ENCODE measurements around the gene LTF. TPM values are rescaled to one million over a fixed set of nuclear protein-coding genes. Genes with fewer than 3 reads are reported as not detected.

Gene LTF
- total RNA-seq, 3 donors from 2014 or later: 1.2 to 1.4 (median 1.2) TPM

DNA sequence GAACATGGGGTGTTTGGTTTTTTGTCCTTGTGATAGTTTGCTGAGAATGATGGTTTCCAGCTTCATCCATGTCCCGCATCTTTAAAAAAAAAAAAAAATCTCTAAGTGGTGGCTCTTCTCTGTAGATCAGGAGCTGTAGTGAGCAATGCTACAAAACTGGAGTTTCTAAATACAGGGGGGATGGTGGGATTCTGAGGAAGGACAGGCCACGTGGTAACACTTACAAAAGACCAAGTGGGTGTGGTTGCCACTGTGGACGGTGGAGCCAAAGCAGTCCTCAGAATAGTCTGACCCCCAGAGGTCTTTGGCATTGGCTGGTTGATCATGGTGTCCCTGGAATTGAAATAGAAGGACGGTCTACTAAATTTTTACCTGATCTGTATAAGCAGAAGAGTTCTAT lies 50.0 kb downstream of the LTF start:
- Histone ChIP-seq H3K4me3 (no peak overlapping the region), H3K4me1 (ENCODE audit: low read depth) (peaks cover 4% of the 10 kb centered on the region), H3K9me3 (no peaks in the 10 kb centered on the region), H3K36me3 (ENCODE audit: low read depth) (no peaks in the 10 kb centered on the region)
- intact Hi-C loops (cut with DNase I, micrococcal nuclease): no loop called here
- ATAC-seq: no peak
- DNase-seq: no peak
- TF ChIP-seq CTCF (IDR thresholded peaks at IDR 0.05): no peak

DNA sequence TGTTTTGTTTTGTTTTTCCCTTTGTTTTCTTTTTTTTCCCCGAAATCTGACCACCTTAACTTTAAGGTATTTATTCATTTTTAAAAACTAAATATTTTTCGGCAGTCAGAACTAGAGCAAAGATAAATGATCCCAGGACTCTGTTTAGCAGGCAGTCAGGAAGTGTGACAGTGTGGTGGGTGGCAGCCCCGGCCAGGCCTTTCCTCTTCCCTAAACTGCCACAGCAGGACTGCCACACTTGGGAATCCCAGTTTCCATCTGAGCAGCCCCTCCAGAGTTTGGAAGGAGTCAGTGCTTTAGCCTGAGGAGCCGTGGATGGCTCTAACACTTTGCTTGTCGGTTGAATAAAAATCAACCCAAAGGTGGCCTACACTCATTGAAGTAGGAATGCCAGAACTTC lies 50.8 kb downstream of the LTF start:
- no peak for DNase-seq
- H3K4me3 ChIP-seq: no peak overlapping the region
- H3K4me1 ChIP-seq (ENCODE audit: low read depth): peaks cover 4% of the 10 kb centered on the region
- no peak for ATAC-seq
- no peak for TF ChIP-seq CTCF (IDR thresholded peaks at IDR 0.05)
- intact Hi-C loops (cut with DNase I, micrococcal nuclease): no loop called here
- H3K9me3 ChIP-seq: no peaks in the 10 kb centered on the region
- no peaks in the 10 kb centered on the region for H3K36me3 ChIP-seq (ENCODE audit: low read depth)

GRCh38 chr3:46412786-46413298 lies 51.9 kb downstream of the LTF start:
- no peaks in the 10 kb centered on the region for H3K36me3 ChIP-seq (ENCODE audit: low read depth)
- H3K4me3 ChIP-seq: no peak overlapping the region
- ATAC-seq: no peak
- no peaks in the 10 kb centered on the region for H3K9me3 ChIP-seq
- no peak for TF ChIP-seq CTCF (IDR thresholded peaks at IDR 0.05)
- no peak for DNase-seq
- H3K4me1 ChIP-seq (ENCODE audit: low read depth): peaks cover 4% of the 10 kb centered on the region
- intact Hi-C loops (cut with DNase I, micrococcal nuclease): no loop called here

DNA sequence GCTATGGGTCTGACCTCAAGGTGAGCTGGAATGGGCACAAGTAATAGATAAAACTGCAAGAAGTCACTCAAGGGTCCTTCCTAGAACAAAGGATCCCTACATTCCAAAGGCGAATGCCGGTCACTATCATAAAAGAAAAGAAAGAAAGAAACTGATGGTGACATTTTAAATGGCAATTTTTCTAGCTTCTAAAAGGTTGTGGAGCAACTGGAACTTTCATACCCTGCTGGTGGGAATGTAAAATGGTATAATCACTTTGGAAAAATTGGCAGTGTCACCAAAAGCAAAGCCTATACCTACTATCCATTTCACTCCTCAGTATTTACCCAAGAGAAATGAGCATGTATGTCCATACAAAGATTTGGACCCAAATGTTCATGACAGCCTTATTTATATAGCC lies 53.4 kb downstream of the LTF start:
- H3K4me3 ChIP-seq: no peak overlapping the region
- no peak for DNase-seq
- H3K36me3 ChIP-seq (ENCODE audit: low read depth): no peaks in the 10 kb centered on the region
- no peak for ATAC-seq
- intact Hi-C loops (cut with DNase I, micrococcal nuclease): no loop called here
- H3K9me3 ChIP-seq: no peaks in the 10 kb centered on the region
- no peak for TF ChIP-seq CTCF (IDR thresholded peaks at IDR 0.05)
- peaks cover 10% of the 10 kb centered on the region for H3K4me1 ChIP-seq (ENCODE audit: low read depth)

DNA sequence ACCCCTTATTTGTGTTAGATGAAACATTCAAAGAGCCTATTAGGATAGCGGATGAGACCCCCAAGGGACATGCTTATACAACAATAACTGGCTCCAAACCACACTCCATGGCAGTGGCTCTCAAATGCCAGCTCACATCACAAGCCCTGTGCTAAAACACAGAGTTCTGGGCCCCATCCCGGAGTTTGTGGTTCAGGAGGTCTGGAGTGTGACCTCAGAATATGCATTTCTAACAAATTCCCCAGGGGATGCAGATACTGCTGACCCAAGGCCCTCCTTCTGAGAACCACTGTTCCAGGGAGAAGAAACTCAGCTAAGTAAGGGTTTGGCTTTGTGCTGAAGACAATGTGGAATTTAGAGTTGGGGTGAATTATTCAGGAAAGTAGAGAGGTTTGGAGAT lies 54.0 kb downstream of the LTF start:
- intact Hi-C loops (cut with DNase I, micrococcal nuclease): no loop called here
- no peak for TF ChIP-seq CTCF (IDR thresholded peaks at IDR 0.05)
- ATAC-seq (no peak), DNase-seq (no peak)
- Histone ChIP-seq H3K36me3 (ENCODE audit: low read depth) (no peaks in the 10 kb centered on the region), H3K9me3 (no peaks in the 10 kb centered on the region), H3K4me3 (no peak overlapping the region), H3K4me1 (ENCODE audit: low read depth) (peaks cover 11% of the 10 kb centered on the region)

Measured in mucosa of descending colon (tissue), 3 donors.